Mononuclear cell (primary cell): ENCODE measurements around the gene SERPINE1. TPM values are rescaled to one million over a fixed set of nuclear protein-coding genes. Genes with fewer than 3 reads are reported as not detected.
"Not testable (repeated sequence)": the region's sequence is repeated elsewhere in the genome, so short reads cannot be mapped to it uniquely, and the experiment has no call there.

ENCODE experiments used
- H3K27me3 ChIP-seq: 2 replicates; pipeline ENCODE4 v1.6.0; 2011; ENCODE audit warnings: low read length, control low read depth; ENCODE audit not compliant: insufficient read depth
- H3K4me1 ChIP-seq: 2 replicates; pipeline ENCODE4 v1.5.1; 2011; ENCODE audit warnings: mild to moderate bottlenecking, low read length, control low read depth; ENCODE audit not compliant: insufficient read depth
- H3K4me3 ChIP-seq: 2 replicates; pipeline ENCODE4 v1.5.1; 2011; ENCODE audit warnings: mild to moderate bottlenecking, low read length, moderate library complexity
- H3K9me3 ChIP-seq: 2 replicates; pipeline ENCODE4 v1.5.1; 2011; ENCODE audit warnings: low read depth, mild to moderate bottlenecking, control low read depth, low read length
- total RNA-seq: library from RNA; depleted of rRNA; stranded (reverse); fragments of >200 nt; gene quantifications from one replicate; pipeline ENCODE4 v1.2.3, GENCODE V29; 2012

SERPINE1 gene
- total RNA-seq, 1 donor = 2.3 TPM

DNA sequence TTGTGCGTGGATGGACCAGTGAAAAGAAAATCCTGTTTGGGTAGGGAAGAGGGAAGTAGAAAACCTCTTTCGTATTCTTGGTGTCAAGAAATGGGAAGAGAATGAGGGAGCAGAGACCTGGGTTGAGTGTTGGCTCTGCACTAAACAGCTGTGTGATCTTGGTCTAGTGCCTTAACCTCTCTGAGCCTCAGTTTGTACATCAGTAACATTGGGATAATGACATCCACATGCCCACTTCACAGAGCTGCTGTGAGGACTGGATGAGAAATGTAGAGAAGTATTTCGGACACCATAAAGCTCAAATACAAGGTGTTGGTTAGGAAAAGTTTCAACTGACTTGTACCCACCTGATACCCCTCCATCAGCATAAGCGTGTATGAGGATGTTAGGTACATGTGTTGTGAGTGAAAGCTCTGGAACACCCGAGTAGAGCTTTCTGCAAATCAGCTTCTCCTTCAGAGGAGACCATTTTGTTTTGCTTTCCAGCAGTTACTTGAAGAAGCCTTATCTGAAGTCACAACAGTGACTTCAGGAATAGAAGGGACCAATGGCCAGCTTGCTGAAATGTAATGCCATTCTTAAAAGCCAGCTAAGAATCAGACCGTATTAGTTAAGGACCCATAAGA lies 30.5 kb upstream of the SERPINE1 start:
- H3K9me3 ChIP-seq = no peaks in the 10 kb centered on the region
- peaks cover 6% of the 10 kb centered on the region for H3K27me3 ChIP-seq
- peaks cover 12% of the 10 kb centered on the region for H3K4me1 ChIP-seq
- H3K4me3 ChIP-seq = no peak overlapping the region

GRCh38 chr7:101096957-101097347 lies 30.0 kb upstream of the SERPINE1 start:
- Histone ChIP-seq H3K4me1 (peaks cover 12% of the 10 kb centered on the region), H3K4me3 (no peak overlapping the region), H3K27me3 (peaks cover 9% of the 10 kb centered on the region), H3K9me3 (no peaks in the 10 kb centered on the region)

- H3K27me3 ChIP-seq = peaks cover 9% of the 10 kb centered on the region
- H3K4me1 ChIP-seq = peaks cover 12% of the 10 kb centered on the region
- H3K9me3 ChIP-seq = no peaks in the 10 kb centered on the region
- no peak overlapping the region for H3K4me3 ChIP-seq
These were observed 29.3 kb upstream of the SERPINE1 start for GRCh38 chr7:101097561-101097960.

DNA sequence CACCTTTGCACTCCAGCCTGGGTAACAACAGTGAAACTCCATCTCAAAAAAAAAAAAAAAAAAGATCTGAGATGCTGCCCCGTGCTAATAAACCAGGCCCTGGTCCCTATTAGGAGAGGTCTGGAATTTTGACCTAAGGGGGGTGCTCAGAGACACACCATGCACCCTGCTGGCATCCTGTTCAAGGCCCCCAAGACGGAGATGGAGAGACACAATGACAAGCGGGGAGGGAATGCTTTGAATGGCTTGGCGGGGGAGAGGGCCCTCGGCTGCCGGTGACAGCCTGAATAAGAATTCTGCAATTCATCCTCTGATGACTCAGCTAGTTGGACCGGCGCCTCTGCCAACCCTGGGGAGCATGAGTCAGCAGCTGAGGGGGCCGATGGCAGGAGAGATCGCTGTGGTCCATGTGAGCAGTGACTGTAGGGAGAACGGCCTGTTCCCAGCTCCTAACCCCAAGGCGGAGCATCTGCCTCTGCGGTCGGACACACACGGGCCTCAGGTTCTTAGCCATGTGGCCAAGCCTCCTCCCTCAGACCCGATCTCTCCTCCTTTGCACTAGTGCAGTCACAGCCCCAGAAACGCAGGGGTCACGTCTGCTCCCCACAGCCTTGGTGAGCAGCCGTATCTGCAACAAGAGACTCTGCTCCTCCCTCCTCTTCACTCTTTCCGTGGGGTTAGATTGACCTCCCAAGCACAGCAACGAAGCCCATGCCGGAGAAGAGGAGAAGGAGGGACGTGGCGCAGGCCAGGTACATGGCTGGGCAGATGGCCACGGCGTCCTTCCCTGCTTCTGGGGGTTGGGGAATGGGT lies 26.7 kb upstream of the SERPINE1 start:
- Histone ChIP-seq H3K9me3 (no peaks in the 10 kb centered on the region), H3K4me3 (no peak overlapping the region), H3K4me1 (peaks cover 12% of the 10 kb centered on the region), H3K27me3 (peaks cover 9% of the 10 kb centered on the region)

DNA sequence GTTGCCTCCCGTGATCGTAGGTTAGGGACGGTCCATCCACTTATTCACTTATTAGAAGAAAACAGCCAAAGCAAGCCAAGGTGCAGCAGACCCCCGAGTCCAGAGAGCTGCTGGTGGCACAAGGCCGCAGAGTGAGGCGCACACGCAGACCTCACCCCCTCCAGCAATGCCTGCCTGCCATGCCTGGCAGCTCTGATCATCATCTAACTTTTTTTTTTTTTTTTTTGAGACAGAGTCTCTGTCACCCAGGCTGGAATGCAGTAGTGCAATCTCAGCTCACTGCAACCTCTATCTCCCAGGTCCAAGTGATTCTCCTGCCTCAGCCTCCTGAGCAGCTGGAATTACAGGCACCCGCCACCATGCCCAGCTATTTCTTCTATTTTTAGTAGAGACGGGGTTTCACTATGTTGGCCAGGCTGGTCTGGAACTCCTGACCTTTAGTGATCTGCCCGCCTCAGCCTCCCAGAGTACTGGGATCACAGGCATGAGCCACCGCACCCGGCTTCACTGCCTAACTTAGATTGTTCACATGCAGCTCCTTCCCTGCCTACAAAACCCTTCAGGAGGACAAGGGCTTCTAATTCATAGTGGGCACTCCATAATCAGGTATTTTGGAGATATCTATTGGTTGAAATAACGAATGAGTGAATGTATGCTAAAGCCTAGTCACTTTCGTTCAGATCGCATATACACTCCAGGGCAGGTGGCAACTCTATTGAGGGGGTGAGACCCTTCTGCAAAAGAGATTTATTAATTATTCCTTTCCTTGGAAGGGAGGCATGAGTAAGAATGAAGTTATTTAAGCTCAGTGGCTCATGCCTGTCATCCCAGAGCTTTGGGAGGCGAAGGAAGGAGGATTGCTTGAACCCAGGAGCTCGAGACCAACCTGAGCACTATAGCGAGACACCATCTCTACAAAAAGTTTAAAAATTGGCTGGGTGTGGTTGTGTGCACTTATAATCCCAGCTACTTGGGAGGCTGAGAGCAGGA lies 25.8 kb upstream of the SERPINE1 start:
- Histone ChIP-seq H3K4me3 (no peak overlapping the region), H3K9me3 (no peaks in the 10 kb centered on the region), H3K4me1 (peaks cover 12% of the 10 kb centered on the region), H3K27me3 (peaks cover 9% of the 10 kb centered on the region)

DNA sequence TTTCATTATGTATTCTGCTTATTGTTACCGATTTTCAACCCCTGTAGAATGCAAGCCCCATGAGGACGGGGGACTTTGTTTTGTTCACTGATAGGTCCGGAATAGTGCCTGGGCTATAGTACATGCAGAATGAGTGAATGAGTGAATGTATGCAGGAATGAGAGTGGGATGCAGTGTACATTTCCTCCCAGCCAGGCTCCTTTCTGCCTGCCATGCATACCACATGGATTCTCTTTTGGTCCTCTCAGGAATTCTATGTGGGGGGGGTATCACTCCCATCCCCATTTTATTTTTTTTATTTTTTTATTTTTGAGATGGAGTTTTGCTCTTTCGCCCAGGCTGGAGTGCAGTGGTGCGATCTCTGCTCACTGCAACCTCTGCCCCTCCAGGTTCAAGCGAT lies 24.9 kb upstream of the SERPINE1 start:
- Histone ChIP-seq H3K4me3 (no peak overlapping the region), H3K27me3 (peaks cover 9% of the 10 kb centered on the region), H3K9me3 (no peaks in the 10 kb centered on the region)

GRCh38 chr7:101103701-101104100 lies 23.2 kb upstream of the SERPINE1 start:
- H3K9me3 ChIP-seq, H3K4me3 ChIP-seq, H3K27me3 ChIP-seq: not testable (repeated sequence)
- peaks cover 26% of the 10 kb centered on the region for H3K4me1 ChIP-seq

More for the DNA sequence above, 24.9 kb upstream of the SERPINE1 start:
- peaks cover 15% of the 10 kb centered on the region for H3K4me1 ChIP-seq

DNA sequence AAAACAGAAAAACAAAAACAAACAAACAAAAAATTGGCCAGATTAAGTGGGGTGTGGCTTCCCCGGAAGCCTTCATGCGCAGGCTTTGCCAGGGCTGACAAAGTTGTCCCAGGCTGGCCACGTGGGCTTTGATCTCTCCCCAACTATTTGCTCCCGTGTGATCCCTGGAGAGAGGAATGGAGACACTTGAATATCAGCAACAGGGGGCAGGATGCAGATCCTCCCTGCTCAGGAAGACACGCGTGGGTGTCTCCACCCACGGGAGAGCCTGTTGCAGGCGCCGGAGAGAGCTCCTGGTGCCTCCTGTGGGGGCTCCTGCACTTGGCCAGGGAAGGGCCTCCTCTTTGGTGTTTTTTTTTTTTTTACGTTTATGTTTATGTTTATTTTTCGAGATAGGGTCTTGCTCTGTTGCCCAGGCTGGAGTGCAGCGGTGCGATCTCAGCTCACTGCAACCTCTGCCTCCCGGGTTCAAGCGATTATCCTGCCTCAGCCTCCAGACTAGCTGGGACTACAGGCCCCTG lies 22.7 kb upstream of the SERPINE1 start:
- no peak overlapping the region for H3K4me3 ChIP-seq
- no peaks in the 10 kb centered on the region for H3K9me3 ChIP-seq
- H3K4me1 ChIP-seq = peaks cover 26% of the 10 kb centered on the region
- H3K27me3 ChIP-seq = peaks cover 9% of the 10 kb centered on the region

DNA sequence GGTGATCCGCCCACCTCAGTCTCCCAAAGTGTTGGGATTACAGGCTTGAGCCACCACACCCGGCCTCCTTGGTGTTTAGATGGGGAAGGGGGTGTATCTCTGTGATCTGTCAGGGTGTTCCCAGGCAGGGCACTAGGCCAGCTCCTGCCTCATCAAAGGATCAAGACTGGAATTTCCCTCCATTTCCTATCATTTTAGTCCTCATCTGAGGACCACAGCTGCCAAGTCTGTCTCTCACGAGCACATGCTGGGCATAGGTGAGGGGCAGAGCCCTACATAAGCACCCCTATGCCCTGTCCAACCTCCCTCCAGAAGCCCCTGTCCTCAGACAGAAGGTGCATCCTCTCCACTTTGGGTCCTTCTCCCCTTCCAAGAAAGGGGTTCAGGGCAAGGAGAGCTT lies 22.1 kb upstream of the SERPINE1 start:
- H3K27me3 ChIP-seq = peaks cover 9% of the 10 kb centered on the region
- H3K4me1 ChIP-seq = peaks cover 21% of the 10 kb centered on the region
- no peaks in the 10 kb centered on the region for H3K9me3 ChIP-seq
- H3K4me3 ChIP-seq = no peak overlapping the region

DNA sequence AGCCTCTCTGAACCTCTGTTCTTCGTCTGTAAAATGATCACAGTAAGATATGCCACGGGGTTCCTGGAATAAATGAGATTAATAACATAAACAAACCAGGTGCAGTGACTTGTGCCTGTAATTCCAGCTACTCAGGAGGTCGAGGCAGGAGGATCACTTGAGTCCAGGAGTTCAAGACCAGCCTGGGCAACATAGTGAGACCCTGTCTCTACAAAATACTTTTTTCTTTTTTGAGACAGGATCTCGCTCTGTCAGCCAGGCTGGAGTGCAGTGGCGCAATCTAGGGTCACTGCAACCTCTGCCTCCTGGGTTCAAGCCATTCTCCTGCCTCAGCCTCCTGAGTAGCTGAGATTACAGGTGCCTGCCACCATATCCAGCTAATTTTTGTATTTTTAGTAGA lies 21.7 kb upstream of the SERPINE1 start:
- not testable (repeated sequence) for H3K27me3 ChIP-seq, H3K4me3 ChIP-seq, H3K9me3 ChIP-seq
- peaks cover 17% of the 10 kb centered on the region for H3K4me1 ChIP-seq

- Histone ChIP-seq H3K27me3 (peaks cover 4% of the 10 kb centered on the region), H3K4me1 (peaks cover 14% of the 10 kb centered on the region), H3K9me3 (no peaks in the 10 kb centered on the region), H3K4me3 (no peak overlapping the region)
These were observed 20.5 kb upstream of the SERPINE1 start for GRCh38 chr7:101106386-101106785.

- H3K4me3 ChIP-seq = no peak overlapping the region
- H3K27me3 ChIP-seq = no peaks in the 10 kb centered on the region
- H3K4me1 ChIP-seq = peaks cover 14% of the 10 kb centered on the region
- H3K9me3 ChIP-seq = no peaks in the 10 kb centered on the region
These were observed 18.5 kb upstream of the SERPINE1 start for GRCh38 chr7:101108330-101108857.

DNA sequence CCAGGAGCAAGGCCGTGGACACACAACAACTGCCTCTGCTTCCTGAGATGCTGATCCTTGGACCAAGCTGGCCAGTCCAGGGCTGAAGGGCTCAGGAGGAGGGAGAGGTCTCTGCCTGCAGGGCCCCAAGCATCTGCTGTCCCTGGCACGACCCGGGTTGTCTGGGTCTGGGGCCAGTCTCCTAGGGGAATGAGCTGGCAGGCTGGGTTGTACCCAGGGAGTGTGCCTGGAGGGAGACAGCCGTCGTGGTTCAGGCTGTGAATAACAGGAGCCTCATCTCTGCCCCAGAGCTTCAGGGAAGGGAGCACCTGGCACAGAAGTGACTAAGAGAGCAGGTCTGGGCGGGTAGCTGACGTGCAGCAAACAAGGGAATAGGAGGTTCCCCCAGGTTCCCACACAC lies 17.9 kb upstream of the SERPINE1 start:
- Histone ChIP-seq H3K9me3 (no peaks in the 10 kb centered on the region), H3K4me3 (no peak overlapping the region), H3K27me3 (no peaks in the 10 kb centered on the region), H3K4me1 (peaks cover 14% of the 10 kb centered on the region)

DNA sequence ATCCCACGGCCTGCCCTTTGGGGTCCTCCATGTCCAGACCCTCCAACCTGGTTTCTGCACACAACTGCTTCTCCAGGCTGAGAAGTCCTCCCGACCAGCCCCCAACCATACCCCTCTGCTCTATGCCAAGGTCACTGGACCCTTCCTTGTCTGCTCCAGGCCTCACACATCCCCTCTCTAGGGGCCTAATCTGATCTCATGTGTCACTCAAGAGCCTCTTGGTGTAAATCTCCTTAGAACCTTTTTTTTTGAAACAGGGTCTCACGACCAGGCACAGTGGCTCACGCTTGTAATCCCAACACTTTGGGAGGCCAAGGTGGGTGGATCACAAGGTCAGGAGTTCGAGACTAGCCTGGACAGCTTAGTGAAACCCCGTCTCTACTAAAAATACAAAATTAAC lies 17.5 kb upstream of the SERPINE1 start:
- Histone ChIP-seq H3K4me1 (peaks cover 14% of the 10 kb centered on the region), H3K27me3 (no peaks in the 10 kb centered on the region), H3K9me3 (no peaks in the 10 kb centered on the region), H3K4me3 (no peak overlapping the region)
